Sigmoid colon (tissue), 4 donors: ENCODE results near the gene KCNMB2.

Experiments used
- CTCF ChIP-seq, 4 experiments: fragments of 450-650 bp in 3 of 4; fragments of 200-600 bp in 1 of 4; IDR thresholded peaks; one replicate each; pipeline ENCODE4 v1.5.1; 2016 to 2019; ENCODE audit warnings: antibody characterized with exemption in 4 of 4, mild to moderate bottlenecking in 3 of 4, moderate library complexity in 2 of 4
- POLR2AphosphoS5 ChIP-seq, 4 donors: sonication (generic); formaldehyde crosslinking; IDR thresholded peaks; one replicate each; pipeline ENCODE4 v1.6.1; 2017; ENCODE audit warnings: antibody characterized with exemption in 4 of 4

- TF ChIP-seq POLR2AphosphoS5 (IDR thresholded peaks at IDR 0.05) (no peak), CTCF (IDR thresholded peaks at IDR 0.05) (no peak)
Observed at GRCh38 chr3:178844916-178845315, 308.7 kb downstream of the KCNMB2 start.
